Measurements from ENCODE around the gene RPS16.

GRCh38 chr19:39408392-39409207 lies 27.1 kb downstream of the RPS16 start:
- no peak for TF ChIP-seq CTCF (IDR thresholded peaks at IDR 0.05)
- TF ChIP-seq POLR2AphosphoS5 (IDR thresholded peaks at IDR 0.05; ENCODE audit: insufficient read depth in 1 of 2, low read depth in 1 of 2), result peak in 1 of 2 donors; percentile 88

Measured in vagina (tissue), 2 donors.